GM18511 (cell line): ENCODE results near the gene VDR.

Experiments used
- ATAC-seq: cut with Tn5 transposase; IDR thresholded peaks from one replicate; pipeline ENCODE4 v1.9.1; 2021; ENCODE audit warnings: mild to moderate bottlenecking, moderate library complexity; ENCODE audit not compliant: unreplicated experiment

The VDR gene

DNA sequence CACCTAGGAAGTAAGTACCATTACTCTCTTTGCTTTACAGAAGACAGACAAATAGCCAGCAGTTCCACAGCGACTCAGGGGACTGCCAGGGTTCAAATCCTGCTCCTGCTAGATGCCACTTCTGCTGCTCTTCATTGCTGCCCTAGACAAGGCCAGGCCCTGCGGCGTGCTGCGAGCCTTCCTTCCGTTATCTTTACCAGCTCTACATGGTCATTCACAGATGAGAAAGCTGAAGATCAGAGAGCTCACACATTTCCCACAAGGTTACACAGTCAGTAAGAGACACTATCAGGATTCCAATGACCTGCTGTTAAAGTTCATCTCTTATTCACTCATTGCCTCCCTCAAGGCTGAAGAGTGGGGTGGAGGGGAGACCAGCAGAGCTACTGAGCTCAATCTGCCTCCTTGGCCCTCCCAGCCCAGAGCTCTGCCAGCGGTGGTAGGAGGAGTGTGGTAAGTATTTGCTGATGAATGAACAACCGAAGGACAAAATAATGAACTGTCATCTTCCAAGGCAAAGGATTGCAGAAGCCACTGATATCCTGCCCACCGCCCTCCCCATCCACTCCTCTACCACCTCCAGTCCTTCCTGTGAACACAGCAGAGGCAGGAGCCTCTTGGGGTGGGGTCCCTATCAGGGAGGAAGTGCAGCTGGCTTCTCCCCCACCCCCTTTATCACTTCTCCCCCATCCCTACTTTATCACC, 70.4 kb downstream of the VDR start:
- no peak for ATAC-seq

DNA sequence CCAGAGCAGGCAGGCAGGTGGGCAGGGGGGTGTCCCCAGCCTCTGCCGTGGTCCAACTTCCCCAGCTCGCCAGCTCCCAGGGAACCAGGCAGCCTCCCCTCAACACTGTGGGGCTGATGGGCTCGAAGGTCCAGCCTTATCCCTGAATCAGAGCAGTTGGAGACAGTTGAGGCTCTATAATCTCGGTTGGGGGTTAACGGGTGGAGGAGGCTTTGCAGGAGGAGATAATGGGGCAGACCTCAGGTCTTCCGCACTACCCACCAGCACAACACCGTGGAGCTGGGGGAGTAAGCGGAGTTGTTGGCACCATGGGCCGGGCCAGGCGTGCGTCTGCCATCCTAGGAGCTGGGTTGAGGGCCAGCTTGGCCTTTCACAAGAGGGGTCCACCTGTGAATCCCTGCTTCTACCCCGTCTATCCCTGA, 71.2 kb downstream of the VDR start:
- ATAC-seq = no peak

- ATAC-seq = peak; percentile 49
These were observed 72.4 kb downstream of the VDR start for GRCh38 chr12:47832263-47832933.

DNA sequence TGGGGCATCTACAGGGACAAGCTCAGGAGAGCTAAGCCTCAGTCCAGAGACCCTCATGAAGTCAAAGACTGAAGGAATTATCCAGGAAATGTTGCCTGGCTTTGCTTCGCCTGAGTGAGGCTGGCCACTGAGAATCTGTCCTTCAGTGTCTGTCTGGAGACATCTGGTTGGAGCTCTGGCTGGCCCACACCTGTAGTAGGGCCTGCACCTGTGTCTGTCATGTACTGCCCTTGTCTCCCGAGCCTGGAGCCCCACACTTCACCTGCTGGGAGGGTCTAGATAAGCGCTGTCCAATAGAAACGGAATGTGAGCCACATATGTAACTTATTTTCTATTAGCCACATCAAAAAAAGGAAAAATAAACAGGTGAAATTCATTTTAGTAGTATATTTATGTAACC, 75.2 kb downstream of the VDR start:
- ATAC-seq = no peak

DNA sequence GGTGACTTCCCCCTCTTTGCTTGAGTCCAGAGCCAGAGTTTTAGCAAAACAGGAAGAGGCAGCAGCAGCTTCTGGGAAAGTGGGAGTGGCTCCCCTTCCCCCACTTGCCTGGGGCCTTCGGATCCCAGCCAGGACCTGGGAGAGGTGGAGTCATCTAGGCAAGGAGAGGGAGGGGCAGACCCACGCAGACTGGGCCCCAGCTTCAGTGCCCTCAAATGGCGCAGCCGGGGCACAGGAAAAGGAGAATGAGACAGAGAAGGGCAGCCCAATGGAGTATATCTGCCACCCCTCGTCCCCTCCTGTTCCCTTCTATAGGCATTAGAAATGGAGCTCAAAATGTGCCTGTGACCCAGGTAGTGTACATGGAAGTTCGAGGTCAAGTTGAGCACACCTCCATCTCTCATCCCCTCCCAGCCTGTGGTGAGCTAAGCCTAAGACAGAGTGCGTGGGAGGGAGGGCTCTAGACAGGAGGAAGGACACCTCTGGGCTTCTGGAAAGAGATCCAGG, 75.8 kb downstream of the VDR start:
- ATAC-seq = no peak

DNA sequence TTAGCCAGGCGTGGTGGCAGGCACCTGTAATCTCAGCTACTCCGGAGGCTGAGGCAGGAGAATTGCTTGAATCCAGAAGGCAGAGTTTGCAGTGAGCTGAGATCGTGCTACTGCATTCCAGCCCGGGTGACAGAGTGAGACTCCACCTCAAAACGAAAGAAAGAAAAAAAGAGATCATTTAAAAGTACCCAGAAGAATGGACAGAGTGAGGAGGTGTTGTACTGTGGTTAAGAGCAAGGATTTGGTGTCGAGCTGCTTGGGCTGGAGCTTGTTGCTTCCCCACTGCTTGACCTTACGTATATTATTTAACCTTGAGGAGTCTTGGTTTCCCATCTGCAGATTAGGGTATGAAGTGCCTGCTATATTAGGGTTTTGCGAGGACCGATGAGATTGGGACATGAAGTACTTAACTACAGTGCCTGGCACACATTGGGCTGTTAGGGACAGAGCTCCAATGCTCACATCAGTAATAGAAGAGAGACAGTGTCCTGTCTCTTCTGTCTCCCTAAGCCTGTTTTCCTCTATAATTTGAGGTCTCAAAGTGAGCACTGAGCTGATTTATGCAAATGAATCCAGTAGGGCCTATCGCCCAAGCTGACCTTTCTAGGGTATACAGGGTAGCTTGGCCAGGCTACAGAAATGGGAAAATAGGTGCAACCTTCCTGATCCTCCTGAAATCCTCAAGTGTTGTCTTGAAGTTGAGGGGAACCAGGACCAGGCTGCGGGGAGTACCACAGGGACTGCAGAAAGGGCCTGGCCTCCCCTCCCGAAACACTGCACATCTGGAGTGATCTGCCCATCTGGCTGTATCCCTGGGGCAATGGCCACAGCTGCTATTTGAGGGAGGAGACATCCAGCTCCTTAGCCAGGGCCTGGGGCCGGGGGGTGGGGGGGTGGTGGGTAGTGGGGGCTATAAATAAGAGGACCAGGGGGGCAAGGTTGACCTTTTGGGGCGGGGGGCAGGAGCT, 76.5 kb downstream of the VDR start:
- no peak for ATAC-seq

GRCh38 chr12:47825173-47825639, 79.6 kb downstream of the VDR start:
- ATAC-seq = no peak

GRCh38 chr12:47824635-47825034, 80.2 kb downstream of the VDR start:
- ATAC-seq = no peak

DNA sequence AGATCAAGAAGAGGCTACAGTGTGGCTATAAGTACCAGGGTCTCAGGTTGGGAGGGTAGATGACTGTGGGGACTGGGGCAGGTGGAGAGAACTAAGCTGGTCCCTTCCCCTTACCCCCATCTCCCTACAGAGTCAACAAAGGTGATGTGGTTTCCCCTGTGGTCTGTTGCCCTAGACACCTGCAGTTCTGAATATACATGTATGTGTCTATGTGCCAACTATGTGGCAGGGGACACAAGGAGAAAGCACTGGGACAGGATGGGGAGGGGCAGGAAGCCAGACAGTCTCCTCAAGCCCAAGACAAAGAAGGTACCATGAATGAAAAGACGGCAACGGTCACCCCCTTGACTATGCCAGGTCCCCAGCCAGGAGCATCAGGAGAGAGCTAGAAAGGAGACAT, 80.6 kb downstream of the VDR start:
- no peak for ATAC-seq

- no peak for ATAC-seq
These were observed 81.2 kb downstream of the VDR start for GRCh38 chr12:47823422-47824086.

DNA sequence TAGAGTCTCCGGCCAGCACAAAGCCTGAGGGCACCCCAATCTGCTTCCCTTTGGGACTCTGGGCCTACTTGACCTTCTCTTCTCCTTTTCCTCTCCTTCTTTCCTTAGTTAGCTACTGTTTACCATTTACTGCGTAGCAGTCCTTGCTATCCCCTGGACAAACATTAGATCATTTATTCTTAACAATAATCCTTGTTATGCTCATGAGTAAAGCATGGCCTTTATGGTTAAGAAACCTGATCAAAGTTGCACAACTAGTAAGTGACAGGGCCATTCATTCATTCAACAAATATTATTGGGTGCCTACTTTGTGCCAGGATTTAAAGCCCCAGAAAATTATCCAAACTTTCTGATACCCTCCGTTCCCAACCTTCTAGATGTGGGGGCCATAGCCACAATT, 81.9 kb downstream of the VDR start:
- ATAC-seq = no peak

GRCh38 chr12:47822401-47822800, 82.4 kb downstream of the VDR start:
- ATAC-seq = no peak

GRCh38 chr12:47821346-47821706, 83.5 kb downstream of the VDR start:
- ATAC-seq = no peak

DNA sequence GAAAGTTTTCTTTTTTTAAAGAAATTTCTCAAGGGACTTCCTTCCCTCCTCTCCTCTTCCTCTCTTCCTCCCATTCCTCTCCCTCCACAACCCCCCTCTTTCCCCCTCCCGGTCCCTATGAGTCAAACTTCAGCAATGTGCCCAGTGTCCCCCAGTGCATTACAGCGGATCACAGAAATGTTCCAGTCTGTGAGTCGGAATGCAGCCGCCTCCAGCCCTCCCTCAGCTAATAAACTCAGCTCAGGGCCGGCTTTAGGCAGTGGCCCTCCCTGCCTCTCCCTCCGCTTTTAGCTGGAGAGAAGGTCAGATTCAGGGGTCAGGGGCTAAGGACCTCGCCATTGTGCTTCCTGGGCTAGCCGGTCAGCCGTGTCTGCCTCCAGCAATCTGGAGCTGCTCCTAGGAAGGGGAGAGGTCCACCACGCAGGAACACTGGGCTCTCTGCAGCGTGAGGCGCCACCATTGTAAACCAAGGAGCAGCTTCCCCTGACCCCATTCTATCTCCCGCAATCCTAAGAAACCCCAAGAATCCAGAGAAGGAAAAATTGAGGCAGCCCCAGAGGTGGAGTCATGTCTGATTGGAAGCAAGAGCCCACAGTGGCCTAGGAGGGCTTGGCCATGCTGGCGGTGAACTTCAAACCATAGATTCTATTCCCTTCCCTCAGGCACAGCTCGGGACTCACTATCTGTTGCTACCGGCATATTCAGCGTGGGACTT, 84.0 kb downstream of the VDR start:
- ATAC-seq = no peak

DNA sequence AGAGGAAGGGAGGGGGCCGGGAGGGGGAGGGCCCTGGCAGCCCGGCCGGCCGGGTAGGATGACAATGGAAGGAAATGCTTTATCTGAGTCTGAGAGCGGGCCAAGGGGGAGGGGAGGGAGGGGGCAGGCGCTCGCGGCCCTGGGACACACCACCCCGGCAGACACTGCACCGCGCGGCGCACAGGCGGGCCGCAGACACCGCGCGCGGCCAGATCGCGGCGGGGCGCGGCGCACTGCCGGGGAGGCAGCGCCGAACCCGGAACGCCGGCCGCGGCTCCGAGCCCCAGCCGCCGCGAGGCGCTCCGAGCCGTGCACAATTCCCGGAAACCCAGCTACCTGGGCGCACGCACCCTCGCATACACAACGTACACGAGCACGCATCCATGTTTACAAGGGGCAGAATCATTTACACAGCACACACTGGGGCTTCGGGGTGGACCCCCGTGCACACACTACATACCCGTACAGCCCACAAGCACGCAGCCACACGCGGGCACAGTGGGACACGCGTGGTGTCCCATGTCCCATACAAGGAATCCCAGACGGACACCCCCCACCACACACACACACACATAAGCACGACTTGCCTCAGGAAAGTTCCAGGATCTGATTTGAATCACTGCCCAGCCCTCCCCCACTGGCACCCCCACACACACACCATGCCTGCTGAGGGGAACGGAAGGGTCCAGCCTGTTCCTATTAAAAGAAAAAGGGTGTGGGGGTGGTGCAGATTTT, 84.7 kb downstream of the VDR start, which contains the start of gene HDAC7:
Gene HDAC7 (minus strand): TSS at position 8 of the 735 bp plus-strand sequence. CDS start 118 bp downstream, outside the sequence.
- ATAC-seq = peak; percentile 50

GRCh38 chr12:47819138-47819895, 85.5 kb downstream of the VDR start:
- peak; percentile 51 for ATAC-seq

DNA sequence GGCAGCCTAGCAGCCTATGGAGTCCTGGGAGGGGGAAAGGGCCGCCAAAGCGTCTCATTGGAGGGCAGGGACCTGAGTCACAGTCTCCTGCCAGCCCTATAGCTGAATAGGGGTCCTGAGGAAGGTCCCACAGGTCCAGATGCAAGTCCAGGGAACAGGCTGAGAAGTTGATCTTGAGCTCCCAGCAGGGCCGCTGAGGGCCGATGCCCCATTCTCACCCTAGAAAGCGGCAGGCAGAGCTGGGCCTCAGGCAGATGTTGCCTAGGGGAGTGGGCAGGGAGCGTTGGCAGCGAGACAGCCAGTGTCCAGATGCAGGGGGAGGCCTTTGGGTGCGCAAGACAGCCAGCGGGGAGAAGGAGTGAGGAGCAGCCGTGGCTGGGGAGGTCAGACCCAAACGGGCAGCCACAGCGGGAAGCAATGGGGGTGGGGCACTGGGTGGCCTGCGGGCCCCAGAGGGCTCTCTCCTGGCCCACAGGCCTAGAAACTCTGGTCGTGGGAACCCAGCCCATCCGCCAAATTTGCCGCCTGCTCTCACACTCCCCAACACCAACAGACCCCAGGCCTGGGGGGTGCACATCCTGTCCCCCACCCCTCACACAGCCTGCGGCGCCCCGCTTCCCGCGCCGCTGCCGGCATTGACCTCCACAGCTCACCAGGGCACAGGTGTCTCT, 86.2 kb downstream of the VDR start:
- peak; percentile 10 for ATAC-seq

- ATAC-seq = no peak
These were observed 86.8 kb downstream of the VDR start for GRCh38 chr12:47818007-47818376.
